GM23338 (cell line): ENCODE data around the gene STAB2.

Source experiments
- CREB1 ChIP-seq: fragments of 250-450 bp; sonication (Bioruptor Pico); IDR thresholded peaks from 2 replicates; pipeline ENCODE4 v1.5.0; 2020; ENCODE audit warnings: low read depth, mild to moderate bottlenecking, moderate library complexity
- CTCF ChIP-seq, 2 experiments: fragments of 200-600 bp in 1 of 2; sonication (generic) in 1 of 2; conservative IDR thresholded peaks; 2 replicates each; pipeline versions ENCODE4 v1.5.1 to v1.6.1; 2016 to 2017; ENCODE audit warnings: antibody characterized with exemption in 2 of 2, low read depth in 2 of 2, mild to moderate bottlenecking in 2 of 2, moderate library complexity in 1 of 2
- EZH2 ChIP-seq: fragments of 200-600 bp; sonication (generic); IDR thresholded peaks from one replicate; pipeline ENCODE4 v1.8.0; 2017; ENCODE audit warnings: antibody characterized with exemption, mild to moderate bottlenecking, low read depth; ENCODE audit not compliant: unreplicated experiment
- EZH2phosphoT487 ChIP-seq: fragments of 200-600 bp; sonication (generic); IDR thresholded peaks from one replicate; pipeline ENCODE4 v1.8.1; 2018; ENCODE audit warnings: antibody characterized with exemption; ENCODE audit not compliant: unreplicated experiment
- NANOG ChIP-seq: IDR thresholded peaks from 2 replicates; pipeline ENCODE4 v1.6.1; 2016; ENCODE audit warnings: antibody characterized with exemption, borderline replicate concordance
- POLR2AphosphoS5 ChIP-seq: IDR thresholded peaks from 2 replicates; pipeline ENCODE4 v1.6.1; 2016; ENCODE audit warnings: antibody characterized with exemption, low read depth
- REST ChIP-seq: IDR thresholded peaks from one replicate; pipeline ENCODE4 v1.6.1; 2018; ENCODE audit warnings: antibody characterized with exemption; ENCODE audit not compliant: unreplicated experiment
- ZNF331 ChIP-seq: fragments of 250-450 bp; sonication (Bioruptor Pico); IDR thresholded peaks from 2 replicates; pipeline ENCODE4 v1.5.0; 2020; ENCODE audit warnings: low read depth, mild to moderate bottlenecking, moderate library complexity
- ZNF462 ChIP-seq: fragments of 250-450 bp; sonication (Bioruptor Pico); IDR thresholded peaks from 2 replicates; pipeline ENCODE4 v1.5.0; 2020; ENCODE audit warnings: mild to moderate bottlenecking, moderate library complexity

- TF ChIP-seq CTCF (conservative IDR thresholded peaks at IDR 0.05; ENCODE audit: low read depth in 2 of 2) (no peak), CREB1 (no peak), ZNF462 (CRISPR knock-in tag) (no peak), POLR2AphosphoS5 (no peak), EZH2 (no peak), EZH2phosphoT487 (no peak), NANOG (no peak), ZNF331 (CRISPR knock-in tag) (no peak), REST (no peak)
Measured at GRCh38 chr12:103635419-103635818, 48.3 kb downstream of the STAB2 start.
